Endothelial cell (in vitro differentiated cells): ENCODE results near the gene UCN. TPM values are rescaled to one million over a fixed set of nuclear protein-coding genes. Genes with fewer than 3 reads are reported as not detected.
"Not testable (repeated sequence)": the region's sequence is repeated elsewhere in the genome, so short reads cannot be mapped to it uniquely, and the experiment has no call there.

ENCODE experiments used
- DNase-seq: peaks from one replicate; pipeline ENCODE4 v3.0.0; 2021; ENCODE audit warnings: low spot score
- H3K27ac Mint-ChIP-seq: one replicate; pipeline ENCODE4 v1.8.0; 2021; ENCODE audit warnings: mixed read lengths, inconsistent platforms; ENCODE audit not compliant: unreplicated experiment
- H3K27me3 Mint-ChIP-seq: one replicate; pipeline ENCODE4 v1.8.0; 2021; ENCODE audit warnings: mild to moderate bottlenecking, moderate library complexity, mixed read lengths, inconsistent platforms; ENCODE audit not compliant: unreplicated experiment
- H3K36me3 Mint-ChIP-seq: one replicate; pipeline ENCODE4 v1.8.0; 2021; ENCODE audit warnings: mild to moderate bottlenecking, low read depth, mixed read lengths, inconsistent platforms; ENCODE audit not compliant: unreplicated experiment
- H3K4me1 Mint-ChIP-seq: one replicate; pipeline ENCODE4 v1.8.0; 2021; ENCODE audit warnings: mild to moderate bottlenecking, mixed read lengths, inconsistent platforms; ENCODE audit not compliant: unreplicated experiment
- H3K4me3 Mint-ChIP-seq: one replicate; pipeline ENCODE4 v1.8.0; 2021; ENCODE audit warnings: mild to moderate bottlenecking, mixed read lengths, inconsistent platforms; ENCODE audit not compliant: unreplicated experiment
- H3K9me3 Mint-ChIP-seq: one replicate; pipeline ENCODE4 v1.8.0; 2021; ENCODE audit warnings: mixed read lengths, inconsistent platforms; ENCODE audit not compliant: unreplicated experiment
- total RNA-seq: library from RNA; stranded (reverse); fragmentation: NEBNext Ultra II Directional; extraction: Animal tissue kit (Norgen Biotek cat#: 25700); gene quantifications from one replicate; pipeline ENCODE4 v1.2.1, GENCODE V29; 2021; ENCODE audit not compliant: unreplicated experiment
- TF ChIP-seq, protein P1 (sequence below): fragments of 200-600 bp; sonication (generic); IDR thresholded peaks from one replicate; pipeline ENCODE4 v1.5.0; 2021; ENCODE audit warnings: antibody characterized with exemption; ENCODE audit not compliant: unreplicated experiment

UCN gene
- total RNA-seq, 1 donor from 2014 or later = 1.5 TPM

- H3K4me1 Mint-ChIP-seq = peaks cover 5% of the 10 kb centered on the region
- no peaks in the 10 kb centered on the region for H3K9me3 Mint-ChIP-seq
- peaks cover 10% of the 10 kb centered on the region for H3K27me3 Mint-ChIP-seq
- H3K27ac Mint-ChIP-seq = no peak overlapping the region
- no peaks in the 10 kb centered on the region for H3K36me3 Mint-ChIP-seq
- TF ChIP-seq, protein P1, sequence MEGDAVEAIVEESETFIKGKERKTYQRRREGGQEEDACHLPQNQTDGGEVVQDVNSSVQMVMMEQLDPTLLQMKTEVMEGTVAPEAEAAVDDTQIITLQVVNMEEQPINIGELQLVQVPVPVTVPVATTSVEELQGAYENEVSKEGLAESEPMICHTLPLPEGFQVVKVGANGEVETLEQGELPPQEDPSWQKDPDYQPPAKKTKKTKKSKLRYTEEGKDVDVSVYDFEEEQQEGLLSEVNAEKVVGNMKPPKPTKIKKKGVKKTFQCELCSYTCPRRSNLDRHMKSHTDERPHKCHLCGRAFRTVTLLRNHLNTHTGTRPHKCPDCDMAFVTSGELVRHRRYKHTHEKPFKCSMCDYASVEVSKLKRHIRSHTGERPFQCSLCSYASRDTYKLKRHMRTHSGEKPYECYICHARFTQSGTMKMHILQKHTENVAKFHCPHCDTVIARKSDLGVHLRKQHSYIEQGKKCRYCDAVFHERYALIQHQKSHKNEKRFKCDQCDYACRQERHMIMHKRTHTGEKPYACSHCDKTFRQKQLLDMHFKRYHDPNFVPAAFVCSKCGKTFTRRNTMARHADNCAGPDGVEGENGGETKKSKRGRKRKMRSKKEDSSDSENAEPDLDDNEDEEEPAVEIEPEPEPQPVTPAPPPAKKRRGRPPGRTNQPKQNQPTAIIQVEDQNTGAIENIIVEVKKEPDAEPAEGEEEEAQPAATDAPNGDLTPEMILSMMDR = no peak
- no peak overlapping the region for H3K4me3 Mint-ChIP-seq
- no peak for DNase-seq
Observed at GRCh38 chr2:27280826-27281225, 27.4 kb downstream of the UCN start.

GRCh38 chr2:27278010-27278409 lies 30.2 kb downstream of the UCN start:
- TF ChIP-seq, protein P1 = no peak
- Mint-ChIP-seq H3K36me3 (no peaks in the 10 kb centered on the region), H3K4me1 (peaks cover 3% of the 10 kb centered on the region), H3K9me3 (no peaks in the 10 kb centered on the region), H3K27me3 (peaks cover 13% of the 10 kb centered on the region), H3K4me3 (no peak overlapping the region), H3K27ac (no peak overlapping the region)
- no peak for DNase-seq

DNA sequence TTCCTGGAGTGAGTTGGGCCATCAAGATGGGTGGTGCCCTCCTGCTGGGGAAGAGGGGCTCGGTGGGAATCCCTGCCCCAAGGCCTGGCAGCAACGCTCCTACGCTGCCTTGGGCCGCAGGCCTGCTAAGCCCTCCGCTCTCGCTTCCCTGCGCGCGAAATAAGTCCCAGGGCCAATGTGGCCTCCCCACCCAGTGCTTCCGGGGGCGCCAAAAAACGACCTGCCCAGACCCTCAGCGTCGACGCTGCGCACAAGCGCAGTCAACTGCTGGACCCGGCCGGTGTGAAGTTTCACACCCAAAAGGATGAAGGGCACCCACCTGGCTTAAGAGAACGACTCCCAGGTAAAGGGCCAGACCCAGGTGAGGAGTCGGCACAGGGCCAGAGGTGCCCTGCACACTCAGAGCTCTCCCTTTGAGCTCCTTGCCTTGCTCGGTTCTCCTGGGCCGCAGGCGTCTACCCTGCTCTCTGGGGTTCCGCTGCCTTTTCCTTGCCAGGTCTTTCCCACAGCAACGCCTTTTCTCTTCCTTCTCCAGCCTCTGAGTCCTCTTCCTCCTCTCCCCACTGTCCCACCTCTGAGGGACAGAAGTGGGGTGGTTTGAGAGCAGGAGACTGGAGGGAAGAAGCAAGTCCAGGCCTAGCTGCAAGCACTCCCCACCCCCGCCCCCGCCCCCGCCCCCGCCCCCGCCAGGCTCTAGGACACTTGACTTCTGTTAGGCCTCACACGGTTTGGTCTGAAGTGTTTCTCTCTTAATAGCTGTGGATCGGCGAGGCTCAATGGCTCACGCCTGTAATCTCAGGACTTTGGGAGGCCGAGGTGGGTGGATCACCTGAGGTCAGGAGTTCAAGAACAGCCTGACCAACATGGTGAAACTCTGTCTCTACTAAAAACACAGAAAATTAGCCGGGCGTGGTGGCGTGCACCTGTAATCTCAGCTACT lies 32.8 kb downstream of the UCN start, which contains the start of gene DNAJC5G:
DNAJC5G (plus strand) TSS at position 223 of the 940 bp plus-strand sequence. CDS start 1,296 bp downstream, outside the sequence.
- H3K36me3 Mint-ChIP-seq = no peaks in the 10 kb centered on the region
- no peaks in the 10 kb centered on the region for H3K9me3 Mint-ChIP-seq
- peaks cover 5% of the 10 kb centered on the region for H3K27me3 Mint-ChIP-seq
- DNase-seq = no peak
- peak within 1 kb of the TSS; percentile 50 for H3K27ac Mint-ChIP-seq
- TF ChIP-seq, protein P1 = no peak
- peak within 1 kb of the TSS; percentile 22 for H3K4me3 Mint-ChIP-seq
- H3K4me1 Mint-ChIP-seq = no peaks in the 10 kb centered on the region

DNA sequence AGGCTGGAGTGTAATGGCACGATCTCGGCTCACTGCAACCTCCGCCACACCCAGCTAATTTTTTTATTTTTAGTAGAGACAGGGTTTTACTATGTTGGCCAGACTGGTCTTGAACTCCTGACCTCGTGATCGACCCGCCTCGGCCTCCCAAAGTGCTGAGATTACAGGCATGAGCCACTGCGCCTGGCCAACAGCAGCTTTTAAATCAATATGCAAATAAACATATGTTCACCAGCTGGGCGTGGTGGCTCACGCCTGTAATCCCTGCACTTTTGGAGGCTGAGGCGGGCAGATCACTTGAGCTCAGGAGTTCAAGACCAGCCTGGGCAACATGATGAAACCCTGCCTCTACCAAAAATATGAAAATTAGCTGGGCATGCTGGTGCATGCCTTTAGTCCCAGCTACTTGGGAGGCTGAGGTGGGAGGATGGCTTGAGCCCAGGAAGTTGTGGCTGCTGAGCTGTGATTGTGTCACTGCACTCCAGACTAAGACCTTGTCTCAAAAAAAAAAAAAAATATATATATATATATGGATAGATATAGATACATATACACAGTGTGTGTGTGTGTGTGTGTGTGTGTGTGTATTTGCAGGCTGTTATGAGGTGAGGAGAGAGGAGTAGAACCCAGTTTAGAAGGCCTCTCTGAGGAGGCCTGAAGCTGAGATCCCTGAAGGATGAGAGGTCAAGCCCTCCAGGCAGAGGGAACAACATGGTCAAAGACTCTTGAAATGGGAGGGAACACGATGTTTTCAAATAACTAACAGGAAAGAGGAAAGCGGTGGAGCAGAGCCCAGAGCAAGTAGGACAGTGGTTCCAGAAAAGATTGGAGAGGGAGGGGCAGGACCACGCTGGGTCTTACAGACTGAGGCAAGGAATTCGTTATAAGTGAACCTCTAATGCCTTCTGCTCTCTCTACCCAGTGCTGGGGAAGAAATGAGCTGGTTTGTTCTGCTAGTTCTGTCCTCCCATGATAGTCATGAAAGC lies 35.4 kb downstream of the UCN start:
- not testable (repeated sequence) for H3K4me3 Mint-ChIP-seq, DNase-seq

DNA sequence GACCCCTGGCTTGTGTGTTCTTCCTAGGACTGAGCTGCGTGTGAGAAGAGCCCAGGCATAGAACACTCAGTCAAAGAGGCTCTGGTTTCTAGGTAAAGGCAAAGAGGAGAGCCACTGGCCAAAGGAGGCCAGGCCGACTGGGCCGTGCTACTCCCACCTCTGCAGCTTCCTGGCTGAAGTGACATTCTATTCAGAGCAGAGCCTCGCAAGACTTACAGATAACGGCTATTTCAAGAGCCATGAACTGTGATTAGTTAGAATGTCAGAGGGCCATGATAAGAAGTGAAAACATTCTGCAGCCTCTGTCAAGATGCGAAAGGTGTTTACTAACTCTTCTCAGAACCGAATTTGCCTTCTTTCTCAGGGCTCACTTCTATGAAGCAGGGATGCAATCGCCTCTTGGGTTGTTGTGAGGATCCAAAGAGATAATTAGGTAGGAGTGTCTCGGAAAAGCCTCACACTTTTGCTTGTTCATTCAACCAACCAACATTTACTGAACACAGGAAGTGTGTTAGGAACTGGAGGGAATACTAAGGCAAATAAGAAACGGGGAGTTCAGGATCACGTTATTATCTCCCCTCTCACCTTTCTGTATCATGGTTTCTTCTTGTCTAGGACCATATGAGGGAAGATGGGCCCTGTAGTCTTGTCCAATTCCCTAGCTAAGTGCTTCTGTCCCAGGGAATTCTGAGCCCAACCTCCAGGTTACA lies 36.5 kb downstream of the UCN start:
- no peaks in the 10 kb centered on the region for H3K36me3 Mint-ChIP-seq
- H3K27me3 Mint-ChIP-seq = peaks cover 4% of the 10 kb centered on the region
- H3K27ac Mint-ChIP-seq = no peak overlapping the region
- H3K9me3 Mint-ChIP-seq = no peaks in the 10 kb centered on the region
- TF ChIP-seq, protein P1 = no peak
- no peak for DNase-seq
- no peaks in the 10 kb centered on the region for H3K4me1 Mint-ChIP-seq
- H3K4me3 Mint-ChIP-seq = no peak overlapping the region

More for the DNA sequence above, 35.4 kb downstream of the UCN start:
- not testable (repeated sequence) for H3K4me1 Mint-ChIP-seq, H3K9me3 Mint-ChIP-seq, H3K27ac Mint-ChIP-seq, H3K36me3 Mint-ChIP-seq, H3K27me3 Mint-ChIP-seq
